HL-60/S4 treated with retinoic acid at 250 ng/mL for 4 days and 3 days (cell line): ENCODE results near the gene MALT1.
"Not testable (repeated sequence)": the region's sequence is repeated elsewhere in the genome, so short reads cannot be mapped to it uniquely, and the experiment has no call there.

Experiments used
- in situ Hi-C: fragments of 300-500 bp; cut with MboI; formaldehyde crosslinking; loops from 2 replicates; pipeline ENCODE4 v1.7.0; 2022; ENCODE audit warnings: low sequenced_read_pairs

Gene MALT1

GRCh38 chr18:58653144-58653722 lies 18.0 kb upstream of the MALT1 start:
- in situ Hi-C loops: not testable (repeated sequence)

- in situ Hi-C loops: no loop called here
These were observed 17.3 kb upstream of the MALT1 start for GRCh38 chr18:58653814-58654509.

DNA sequence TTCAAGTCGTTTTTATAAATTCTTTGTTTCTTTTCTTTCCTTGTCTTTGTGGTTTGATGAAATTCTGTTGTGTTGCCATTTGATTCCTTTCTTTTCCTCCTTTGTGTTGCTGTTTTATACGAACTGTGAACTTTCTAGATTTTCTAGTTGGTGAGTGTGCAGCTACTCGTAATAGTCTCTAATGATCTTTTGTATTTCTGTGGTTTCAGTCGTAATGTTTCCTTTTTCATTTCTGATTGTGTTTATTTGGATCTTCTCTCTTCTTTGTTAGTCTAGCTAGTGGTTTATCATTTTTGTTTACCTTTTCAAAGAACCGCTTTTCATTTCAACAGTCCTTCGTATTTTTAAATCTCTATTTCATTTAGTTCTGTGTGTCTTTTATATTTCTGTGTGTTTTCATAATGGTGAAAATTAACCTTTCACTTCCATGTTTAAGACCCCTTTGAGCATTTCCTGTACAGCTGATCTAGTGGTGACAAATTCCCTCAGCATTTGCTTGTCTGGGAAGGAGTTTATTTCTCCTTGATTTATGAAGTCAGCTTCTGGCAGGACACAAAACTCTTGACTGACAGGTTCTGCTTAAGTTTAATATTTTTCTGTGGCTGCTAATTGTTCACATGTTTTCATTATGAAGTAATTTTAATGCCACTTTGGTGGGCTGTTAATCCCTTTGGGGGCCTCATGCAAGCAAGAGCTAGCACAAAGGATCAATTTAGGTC lies 16.2 kb upstream of the MALT1 start:
- in situ Hi-C loops: no loop called here

DNA sequence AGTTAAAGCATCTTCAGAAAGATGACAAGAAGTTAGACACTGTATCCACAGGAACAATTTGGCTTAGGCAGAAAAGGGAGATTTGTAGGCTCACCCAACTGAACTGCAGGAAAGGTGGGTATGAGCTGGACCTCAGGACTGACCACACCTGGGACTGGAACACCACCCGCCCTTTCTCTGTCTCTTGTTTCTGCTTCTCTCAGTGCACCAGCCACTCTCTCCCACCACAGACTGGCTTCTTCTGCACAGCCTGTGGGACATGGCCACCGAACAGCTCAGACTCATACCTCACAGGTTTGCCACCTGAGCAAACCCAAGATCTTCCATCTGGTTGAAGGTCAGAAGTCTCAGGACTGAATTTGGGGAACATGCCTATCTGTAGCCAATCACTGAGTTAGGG lies 14.2 kb upstream of the MALT1 start:
- in situ Hi-C loops: no loop called here

DNA sequence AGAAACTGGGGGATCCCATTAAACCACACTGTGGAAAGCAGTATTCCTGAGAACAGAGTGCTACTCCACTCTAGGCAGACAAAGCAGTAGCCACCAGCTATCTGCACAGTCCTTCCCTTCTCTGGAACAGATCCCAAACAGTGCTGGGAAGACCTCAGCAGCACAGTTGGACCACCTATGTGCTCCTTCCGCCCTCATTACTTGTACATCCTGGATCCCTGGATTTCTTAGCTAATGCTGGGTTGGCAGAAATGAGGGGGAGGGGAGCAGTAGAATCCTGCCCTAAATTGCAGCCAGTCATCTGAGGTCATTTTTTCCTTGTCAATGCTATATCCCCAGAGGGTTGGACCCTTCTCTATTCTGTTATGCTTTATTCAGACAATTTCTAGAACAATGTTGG lies 13.8 kb upstream of the MALT1 start:
- in situ Hi-C loops: no loop called here

DNA sequence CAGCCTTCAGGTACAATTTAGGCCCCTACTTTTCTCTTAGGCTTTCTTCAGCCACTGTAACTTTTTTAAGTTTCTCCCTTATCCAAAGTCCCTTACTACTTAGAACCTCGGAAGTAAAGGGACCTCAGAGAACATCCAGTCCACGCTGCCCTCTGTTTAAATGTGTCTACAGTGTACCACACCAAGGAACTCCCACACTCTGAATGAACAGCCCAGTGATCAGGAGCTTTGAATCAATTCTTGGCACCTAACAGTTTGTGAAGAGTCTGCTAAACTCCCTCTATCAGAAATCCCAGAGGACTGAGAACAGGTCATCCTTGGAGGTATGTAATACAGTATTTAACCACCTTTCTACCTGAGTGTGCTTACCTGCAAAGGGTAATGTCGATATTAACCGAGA lies 11.6 kb upstream of the MALT1 start:
- in situ Hi-C loops: no loop called here

DNA sequence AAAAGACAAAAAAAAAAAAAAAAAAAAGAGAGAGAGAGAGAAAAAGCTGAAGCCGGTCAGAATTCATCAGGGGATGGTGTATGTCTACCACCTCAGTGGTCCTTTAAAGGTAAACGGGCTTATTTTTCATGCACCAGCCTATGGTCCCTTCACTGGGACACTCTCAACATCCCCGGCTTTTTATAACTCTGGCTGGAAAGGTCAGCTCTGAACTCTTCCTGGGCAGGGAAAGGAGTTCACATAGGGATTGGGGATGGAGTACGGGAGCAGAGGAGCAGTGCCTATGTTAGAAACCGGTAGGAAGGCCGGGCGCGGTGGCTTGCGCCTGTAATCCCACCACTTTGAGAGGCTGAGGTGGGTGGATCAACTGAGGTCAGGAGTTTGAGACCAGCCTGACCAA lies 10.3 kb upstream of the MALT1 start:
- in situ Hi-C loops: no loop called here

DNA sequence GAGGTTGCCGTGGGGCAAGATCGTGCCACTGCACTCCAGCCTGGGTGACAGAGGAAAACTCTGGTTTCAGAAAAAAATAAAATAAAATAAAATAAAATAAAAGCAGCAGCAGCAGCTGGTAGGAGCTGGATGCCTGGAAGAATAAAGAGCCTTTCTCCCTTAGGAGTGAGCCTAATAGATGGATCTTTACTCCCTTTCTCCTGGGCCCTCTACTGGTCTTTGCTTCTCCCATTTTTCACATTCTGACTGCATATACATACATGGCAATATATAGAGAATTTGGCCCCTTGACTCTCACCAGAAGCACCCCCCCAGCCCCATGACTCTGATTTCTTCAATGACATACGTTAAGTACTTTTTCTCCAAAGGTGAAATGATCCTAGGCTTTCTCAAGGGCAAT lies 9.8 kb upstream of the MALT1 start:
- in situ Hi-C loops: no loop called here

GRCh38 chr18:58662118-58662517 lies 9.1 kb upstream of the MALT1 start:
- in situ Hi-C loops: no loop called here

GRCh38 chr18:58666176-58666575 lies 5.1 kb upstream of the MALT1 start:
- in situ Hi-C loops: no loop called here

- in situ Hi-C loops: no loop called here
These were observed 3.1 kb upstream of the MALT1 start for GRCh38 chr18:58668211-58668610.

- in situ Hi-C loops: no loop called here
These were observed 2.4 kb upstream of the MALT1 start for GRCh38 chr18:58668897-58669296.

GRCh38 chr18:58669731-58670378 lies 1.4 kb upstream of the MALT1 start:
- in situ Hi-C loops: no loop called here

- in situ Hi-C loops: no loop called here
These were observed 708 bp upstream of the MALT1 start for GRCh38 chr18:58670404-58671110.

DNA sequence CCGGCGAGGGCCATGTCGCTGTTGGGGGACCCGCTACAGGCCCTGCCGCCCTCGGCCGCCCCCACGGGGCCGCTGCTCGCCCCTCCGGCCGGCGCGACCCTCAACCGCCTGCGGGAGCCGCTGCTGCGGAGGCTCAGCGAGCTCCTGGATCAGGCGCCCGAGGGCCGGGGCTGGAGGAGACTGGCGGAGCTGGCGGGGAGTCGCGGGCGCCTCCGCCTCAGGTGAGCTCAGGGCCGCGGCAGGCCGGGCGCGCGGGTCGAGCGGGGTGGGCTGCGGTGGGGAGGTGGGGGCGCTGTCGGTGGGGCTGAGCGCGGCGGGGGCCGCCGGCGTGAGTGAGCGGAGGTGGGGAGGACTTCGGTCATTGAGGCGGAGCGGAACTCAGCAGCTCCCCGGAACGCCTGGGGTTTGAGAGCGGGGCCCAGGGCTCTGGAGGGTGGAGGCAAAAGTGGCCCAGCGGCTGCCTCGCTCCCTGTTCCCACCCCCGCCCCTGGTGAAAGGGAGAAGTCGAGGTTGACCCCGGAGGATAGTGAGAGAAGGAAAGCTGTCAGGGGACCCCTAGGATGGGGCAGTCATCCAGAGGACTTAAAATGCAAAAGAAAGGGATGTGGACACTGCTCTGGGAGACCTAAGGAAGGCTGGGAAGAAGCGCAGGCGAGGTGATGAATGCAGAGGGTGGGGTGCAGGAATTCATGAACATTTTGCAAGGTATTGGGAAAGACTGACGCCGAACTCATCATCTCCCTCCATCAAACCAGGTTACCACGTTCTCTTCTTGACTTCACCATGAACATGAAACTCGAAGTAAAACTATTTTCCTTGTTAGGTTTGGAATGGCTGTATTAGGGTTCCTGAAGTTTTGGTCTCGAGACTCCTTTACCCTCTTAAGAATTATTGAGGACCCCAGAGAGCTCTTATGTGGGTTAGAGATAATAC lies 633 bp downstream of the MALT1 start:
- in situ Hi-C loops: no loop called here

DNA sequence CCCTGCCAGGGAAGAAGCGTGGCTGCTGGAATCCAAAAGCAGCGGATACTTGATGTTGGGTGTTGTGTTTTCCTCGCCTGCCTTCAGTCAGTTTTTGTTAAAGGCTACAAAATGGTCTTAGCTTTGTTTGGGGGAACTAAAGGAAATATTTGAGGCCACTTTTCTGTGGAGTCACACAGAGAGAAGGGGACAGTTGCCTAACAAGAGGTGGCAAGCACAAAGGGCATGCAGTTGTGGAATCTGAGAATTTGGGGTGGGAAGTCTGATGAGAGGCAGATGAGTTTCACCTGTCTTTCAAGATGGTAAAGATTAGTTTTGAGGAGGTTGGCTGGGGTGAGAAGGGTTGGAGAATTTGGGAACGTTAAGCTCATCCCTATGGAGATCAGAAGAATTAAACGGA lies 2.9 kb downstream of the MALT1 start:
- in situ Hi-C loops: no loop called here

DNA sequence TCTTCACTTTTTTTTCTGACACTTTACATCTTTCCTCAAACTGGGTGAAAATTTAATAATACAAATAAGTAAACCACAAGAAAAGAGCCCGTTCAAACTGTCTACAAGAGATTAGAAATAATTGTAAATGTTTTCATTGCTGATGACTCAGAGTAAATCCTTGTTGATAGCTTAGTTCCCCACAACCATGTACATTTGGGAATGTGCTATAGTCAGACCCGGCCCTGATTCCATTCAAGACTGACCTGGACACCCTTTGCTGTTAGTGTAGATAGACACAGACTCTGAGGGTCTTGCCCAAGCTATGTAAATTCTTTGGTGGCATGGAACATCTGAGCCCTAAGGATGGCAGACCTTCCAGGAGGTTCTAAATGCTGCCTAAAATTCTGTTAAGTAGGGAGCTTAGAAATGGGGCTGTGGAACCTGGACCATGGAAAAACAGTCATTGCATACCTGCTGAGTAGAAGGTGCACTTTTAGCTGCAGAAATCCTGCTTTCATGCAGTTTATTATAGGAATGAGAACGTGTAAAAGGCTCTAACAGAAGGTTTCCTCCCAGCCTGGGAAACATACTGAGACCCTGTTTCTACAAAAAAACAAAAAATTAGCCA lies 3.7 kb downstream of the MALT1 start:
- in situ Hi-C loops: no loop called here

GRCh38 chr18:58676270-58676669 lies 5.0 kb downstream of the MALT1 start:
- in situ Hi-C loops: no loop called here

- in situ Hi-C loops: no loop called here
These were observed 11.3 kb downstream of the MALT1 start for GRCh38 chr18:58682429-58683069.
